EL (cell line): Measurements from ENCODE around the gene MYO1E.
A peak's percentile ranks its signal among the peaks of the same experiment; 100 is the strongest.

ENCODE experiments used
- DNase-seq: peaks from one replicate; pipeline ENCODE4 v3.0.0-alpha.2; 2016

MYO1E gene

GRCh38 chr15:59313641-59314332 lies 58.9 kb downstream of the MYO1E start:
- DNase-seq = no peak

GRCh38 chr15:59312205-59312604 lies 60.5 kb downstream of the MYO1E start:
- DNase-seq = no peak

GRCh38 chr15:59311195-59311594 lies 61.5 kb downstream of the MYO1E start:
- DNase-seq = no peak

GRCh38 chr15:59309405-59309804 lies 63.3 kb downstream of the MYO1E start:
- no peak for DNase-seq

- no peak for DNase-seq
These were observed 65.5 kb downstream of the MYO1E start for GRCh38 chr15:59307165-59307537.

GRCh38 chr15:59306520-59307164 lies 66.0 kb downstream of the MYO1E start:
- peak; percentile 28 for DNase-seq

- DNase-seq = no peak
These were observed 67.9 kb downstream of the MYO1E start for GRCh38 chr15:59304807-59305206.

GRCh38 chr15:59304034-59304795 lies 68.5 kb downstream of the MYO1E start:
- peak; percentile 30 for DNase-seq

GRCh38 chr15:59303633-59304032 lies 69.0 kb downstream of the MYO1E start:
- DNase-seq = no peak

GRCh38 chr15:59303136-59303535 lies 69.5 kb downstream of the MYO1E start:
- DNase-seq = no peak

GRCh38 chr15:59301527-59301926 lies 71.1 kb downstream of the MYO1E start:
- no peak for DNase-seq

GRCh38 chr15:59300618-59301139 lies 72.0 kb downstream of the MYO1E start:
- DNase-seq = no peak

- DNase-seq = peak; percentile 99
These were observed 72.6 kb downstream of the MYO1E start for GRCh38 chr15:59299929-59300617.

GRCh38 chr15:59298854-59299250 lies 73.8 kb downstream of the MYO1E start:
- no peak for DNase-seq

- peak; percentile 32 for DNase-seq
These were observed 74.3 kb downstream of the MYO1E start for GRCh38 chr15:59298225-59298853.

GRCh38 chr15:59296181-59296617 lies 76.5 kb downstream of the MYO1E start:
- DNase-seq = peak; percentile 96

- DNase-seq = no peak
These were observed 77.2 kb downstream of the MYO1E start for GRCh38 chr15:59295261-59296001.

GRCh38 chr15:59294574-59295260 lies 78.0 kb downstream of the MYO1E start:
- DNase-seq = peak; percentile 97

- no peak for DNase-seq
These were observed 80.1 kb downstream of the MYO1E start for GRCh38 chr15:59292442-59293151.

GRCh38 chr15:59291213-59291549 lies 81.5 kb downstream of the MYO1E start:
- no peak for DNase-seq
